Gastroesophageal sphincter (tissue), 4 donors: ENCODE results near the gene ZNF496. TPM values are rescaled to one million over a fixed set of nuclear protein-coding genes. Genes with fewer than 3 reads are reported as not detected.

Source experiments
- ATAC-seq: fragments of 150-250 bp; one replicate; pipeline ENCODE4 v1.9.1; 2016; ENCODE audit warnings: mild to moderate bottlenecking, moderate library complexity
- H3K27ac ChIP-seq, 4 donors: fragments of 200-600 bp; sonication (generic) in 3 of 4; 1 replicate in 3 of 4; 2 replicates in 1 of 4; pipeline ENCODE4 v1.5.1; 2016 to 2019
- H3K27me3 ChIP-seq: fragments of 200-600 bp; sonication (generic); one replicate; pipeline ENCODE4 v1.5.1; 2019
- H3K36me3 ChIP-seq, 2 donors: fragments of 200-600 bp; sonication (generic); one replicate each; pipeline ENCODE4 v1.5.1; 2019; ENCODE audit warnings: control low read depth in 1 of 2
- H3K4me1 ChIP-seq, 3 donors: fragments of 200-600 bp; sonication (generic); 1 replicate in 2 of 3; 2 replicates in 1 of 3; pipeline ENCODE4 v1.5.1; 2016 to 2019; ENCODE audit warnings: control low read depth in 2 of 3
- H3K4me3 ChIP-seq, 2 donors: fragments of 200-600 bp; sonication (generic); one replicate each; pipeline ENCODE4 v1.5.1; 2019; ENCODE audit warnings: mild to moderate bottlenecking in 1 of 2, moderate library complexity in 1 of 2
- H3K9me3 ChIP-seq, 3 donors: fragments of 200-600 bp; sonication (generic); one replicate each; pipeline ENCODE4 v1.5.1; 2017 to 2019; ENCODE audit warnings: control low read depth in 2 of 3
- EP300 ChIP-seq: sonication (generic); formaldehyde crosslinking; IDR thresholded peaks from one replicate; pipeline ENCODE4 v1.6.1; 2017; ENCODE audit warnings: antibody characterized with exemption, mild to moderate bottlenecking
- POLR2A ChIP-seq, 2 donors: fragments of 450-650 bp; IDR thresholded peaks; one replicate each; pipeline ENCODE4 v1.6.1; 2017; ENCODE audit warnings: antibody characterized with exemption in 2 of 2, mild to moderate bottlenecking in 2 of 2, moderate library complexity in 1 of 2
- POLR2AphosphoS5 ChIP-seq: sonication (generic); formaldehyde crosslinking; IDR thresholded peaks from one replicate; pipeline ENCODE4 v1.6.1; 2017; ENCODE audit warnings: antibody characterized with exemption
- WGBS, 2 donors: methylation state at CpG; one replicate each; pipeline ENCODE4 v1.1.5; 2018; ENCODE audit warnings: low coverage in 1 of 2; 5-methylcytosine and 5-hydroxymethylcytosine counted together
- total RNA-seq, 4 donors: library from RNA; depleted of rRNA; stranded (reverse); fragments of >200 nt; gene quantifications; one replicate each; pipeline ENCODE4 v1.1.0, GENCODE V29; 2016
- TF ChIP-seq, protein P1 (sequence below), 4 experiments: fragments of 200-600 bp in 2 of 4; fragments of 450-650 bp in 2 of 4; sonication (generic) in 1 of 4; IDR thresholded peaks; one replicate each; pipeline ENCODE4 v1.5.1; 2017 to 2019; ENCODE audit warnings: antibody characterized with exemption in 4 of 4, mild to moderate bottlenecking in 2 of 4, moderate library complexity in 2 of 4

ZNF496 gene
- total RNA-seq, 4 donors from 2014 or later, result 27.2 to 44.8 (median 40.6) TPM

DNA sequence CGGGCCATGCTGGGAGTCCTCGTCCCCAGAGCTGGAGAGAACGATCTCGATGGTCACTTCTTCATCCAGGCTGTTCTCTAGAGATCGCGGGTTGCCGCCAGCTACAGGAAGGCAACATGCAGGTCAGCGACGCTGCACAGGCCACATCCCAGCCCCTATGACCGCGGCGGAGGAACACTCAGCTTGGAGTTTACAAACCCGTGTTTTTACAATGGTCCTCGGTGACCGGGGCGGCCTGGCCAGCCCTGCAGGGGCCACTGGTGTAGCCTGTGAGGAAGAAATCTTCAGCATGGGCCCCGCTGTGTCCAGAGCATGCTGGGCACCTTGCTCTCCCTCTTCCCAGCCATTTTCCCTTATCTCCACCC, 30.5 kb downstream of the ZNF496 start:
- TF ChIP-seq POLR2A (IDR thresholded peaks at IDR 0.05) (no peak), POLR2AphosphoS5 (no peak), EP300 (no peak)
- TF ChIP-seq, protein P1, sequence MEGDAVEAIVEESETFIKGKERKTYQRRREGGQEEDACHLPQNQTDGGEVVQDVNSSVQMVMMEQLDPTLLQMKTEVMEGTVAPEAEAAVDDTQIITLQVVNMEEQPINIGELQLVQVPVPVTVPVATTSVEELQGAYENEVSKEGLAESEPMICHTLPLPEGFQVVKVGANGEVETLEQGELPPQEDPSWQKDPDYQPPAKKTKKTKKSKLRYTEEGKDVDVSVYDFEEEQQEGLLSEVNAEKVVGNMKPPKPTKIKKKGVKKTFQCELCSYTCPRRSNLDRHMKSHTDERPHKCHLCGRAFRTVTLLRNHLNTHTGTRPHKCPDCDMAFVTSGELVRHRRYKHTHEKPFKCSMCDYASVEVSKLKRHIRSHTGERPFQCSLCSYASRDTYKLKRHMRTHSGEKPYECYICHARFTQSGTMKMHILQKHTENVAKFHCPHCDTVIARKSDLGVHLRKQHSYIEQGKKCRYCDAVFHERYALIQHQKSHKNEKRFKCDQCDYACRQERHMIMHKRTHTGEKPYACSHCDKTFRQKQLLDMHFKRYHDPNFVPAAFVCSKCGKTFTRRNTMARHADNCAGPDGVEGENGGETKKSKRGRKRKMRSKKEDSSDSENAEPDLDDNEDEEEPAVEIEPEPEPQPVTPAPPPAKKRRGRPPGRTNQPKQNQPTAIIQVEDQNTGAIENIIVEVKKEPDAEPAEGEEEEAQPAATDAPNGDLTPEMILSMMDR (IDR thresholded peaks at IDR 0.05), result no peak
- Histone ChIP-seq H3K4me1 (no peaks in the 10 kb centered on the region), H3K9me3 (no peaks in the 10 kb centered on the region), H3K27me3 (no peaks in the 10 kb centered on the region), H3K4me3 (no peak overlapping the region), H3K36me3 (peaks cover 0 to 81% of the 10 kb centered on the region in 2 donors), H3K27ac (no peak overlapping the region)
- ATAC-seq, result no peak
- WGBS, 2 donors, result no CpG with 5 or more reads among the region's 17 CpGs

DNA sequence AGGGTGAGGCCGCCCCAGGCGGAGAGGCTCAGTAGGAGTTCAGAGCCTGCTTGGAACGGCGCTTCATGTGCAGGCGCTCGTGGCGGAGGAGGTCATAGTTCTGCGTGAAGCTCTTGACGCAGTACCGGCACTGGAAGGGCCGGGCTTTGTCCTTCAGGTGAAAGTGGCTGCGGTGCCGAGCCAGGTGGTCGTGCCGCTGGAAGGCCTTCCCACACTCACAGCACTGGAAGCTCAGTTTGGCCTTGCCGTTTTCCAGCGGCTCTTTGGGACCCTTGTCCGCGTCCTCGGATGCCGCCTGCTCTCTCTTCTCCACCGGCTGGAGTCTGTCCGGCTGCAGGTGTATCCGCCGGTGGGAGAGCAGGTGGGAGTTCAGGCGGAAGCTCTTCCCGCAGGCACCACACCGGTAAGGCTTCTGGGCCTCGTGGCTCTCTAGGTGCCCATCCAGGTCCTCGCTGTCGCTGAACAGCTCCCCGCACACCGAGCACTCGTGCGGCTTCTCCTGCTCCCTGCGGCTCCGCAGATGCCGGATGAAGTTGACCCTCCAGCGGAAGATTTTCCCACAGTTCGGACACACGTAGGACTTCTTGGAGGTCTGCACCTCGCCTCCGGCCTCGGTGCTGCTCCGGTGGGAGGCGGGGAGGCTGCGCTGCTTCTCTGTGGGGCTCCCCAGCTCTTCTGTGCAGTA, 31.0 kb downstream of the ZNF496 start:
- WGBS, 2 donors, result 95% methylated on average over 28 of the region's 47 CpGs; no CpG with 5 or more reads in 1 of the 2 donors
- no peak for ATAC-seq
- TF ChIP-seq EP300, result no peak
- no peak for TF ChIP-seq POLR2A (IDR thresholded peaks at IDR 0.05)
- TF ChIP-seq, protein P1 (IDR thresholded peaks at IDR 0.05), result no peak
- no peak for TF ChIP-seq POLR2AphosphoS5
- Histone ChIP-seq H3K27me3 (no peaks in the 10 kb centered on the region), H3K27ac (no peak overlapping the region), H3K4me3 (no peak overlapping the region), H3K4me1 (no peaks in the 10 kb centered on the region), H3K36me3 (peaks cover 0 to 76% of the 10 kb centered on the region in 2 donors), H3K9me3 (no peaks in the 10 kb centered on the region)

DNA sequence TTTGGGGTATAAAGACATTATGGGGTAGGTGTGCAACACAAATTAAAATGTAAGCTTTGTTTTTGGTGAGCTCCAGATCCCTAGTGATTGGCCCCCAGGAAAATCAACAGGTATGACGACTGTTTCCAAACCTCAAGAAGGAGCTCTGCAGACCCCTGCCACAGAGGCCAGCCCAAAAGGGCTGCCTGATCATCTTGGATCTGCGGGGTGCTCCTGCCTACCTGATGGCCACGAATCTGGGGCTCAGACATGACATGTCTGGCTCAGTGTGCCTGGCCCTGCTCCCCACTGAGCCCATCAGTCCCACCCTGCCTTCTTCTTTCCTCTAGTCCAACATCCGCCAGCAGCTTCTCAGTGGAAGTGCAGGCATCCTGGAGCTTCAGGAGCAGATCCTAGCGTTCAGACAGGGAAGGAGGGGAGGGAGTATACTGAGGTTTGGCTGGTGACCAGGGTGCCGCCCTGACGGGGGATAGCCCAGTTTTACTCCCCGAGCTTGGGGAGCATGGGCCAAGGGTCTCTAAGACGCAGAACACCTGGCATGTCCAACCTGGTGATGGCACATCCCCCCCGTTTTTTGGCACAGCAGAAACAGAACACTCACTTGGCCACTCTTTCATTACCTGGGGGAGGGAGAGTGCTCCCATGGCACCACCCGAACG, 31.8 kb downstream of the ZNF496 start:
- Histone ChIP-seq H3K36me3 (peaks cover 0 to 68% of the 10 kb centered on the region in 2 donors), H3K4me1 (no peaks in the 10 kb centered on the region), H3K4me3 (no peak overlapping the region), H3K27ac (no peak overlapping the region), H3K27me3 (peaks cover 6% of the 10 kb centered on the region), H3K9me3 (no peaks in the 10 kb centered on the region)
- no CpG with 5 or more reads among the region's 12 CpGs for WGBS, 2 donors
- no peak for ATAC-seq
- TF ChIP-seq EP300 (no peak), POLR2AphosphoS5 (no peak), POLR2A (IDR thresholded peaks at IDR 0.05) (no peak)
- TF ChIP-seq, protein P1 (IDR thresholded peaks at IDR 0.05), result no peak

- Histone ChIP-seq H3K9me3 (no peaks in the 10 kb centered on the region), H3K4me1 (no peaks in the 10 kb centered on the region), H3K36me3 (peaks cover 0 to 57% of the 10 kb centered on the region in 2 donors), H3K27me3 (peaks cover 14% of the 10 kb centered on the region), H3K4me3 (no peak overlapping the region), H3K27ac (no peak overlapping the region)
- ATAC-seq, result no peak
- no peak for TF ChIP-seq POLR2A (IDR thresholded peaks at IDR 0.05)
- TF ChIP-seq POLR2AphosphoS5, result no peak
- TF ChIP-seq EP300, result no peak
- TF ChIP-seq, protein P1 (IDR thresholded peaks at IDR 0.05), result no peak
- whole genome bisulfite sequencing, 2 donors, result 73 to 83% methylated on average over 1 to 4 of the region's 4 CpGs
These were observed 33.0 kb downstream of the ZNF496 start for GRCh38 chr1:247298701-247299100.

DNA sequence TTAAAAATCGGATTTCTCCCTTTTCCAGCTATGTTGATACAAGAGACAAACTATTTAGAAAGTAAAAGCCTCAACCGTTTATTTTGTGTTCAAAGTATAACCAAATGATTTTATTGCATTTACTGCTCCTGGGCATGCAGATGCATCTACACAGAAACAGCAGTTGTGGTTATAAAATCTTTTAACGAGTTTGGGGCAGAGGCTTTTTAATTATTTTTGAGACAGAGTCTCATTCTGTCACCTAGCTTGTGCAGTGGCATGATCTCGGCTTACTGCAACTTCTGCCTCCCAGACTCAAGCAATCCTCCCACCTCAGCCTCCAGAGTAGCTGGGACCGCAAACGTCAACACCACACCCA, 33.6 kb downstream of the ZNF496 start:
- no peak for ATAC-seq
- Histone ChIP-seq H3K27me3 (peaks cover 20% of the 10 kb centered on the region), H3K36me3 (peaks cover 0 to 51% of the 10 kb centered on the region in 2 donors), H3K27ac (no peak overlapping the region), H3K4me3 (no peak overlapping the region), H3K4me1 (no peaks in the 10 kb centered on the region), H3K9me3 (no peaks in the 10 kb centered on the region)
- 68 to 83% methylated on average over 6 of the region's 6 CpGs for WGBS, 2 donors
- TF ChIP-seq POLR2AphosphoS5 (no peak), POLR2A (IDR thresholded peaks at IDR 0.05) (no peak), EP300 (no peak)
- TF ChIP-seq, protein P1 (IDR thresholded peaks at IDR 0.05), result no peak
